Prostate gland (tissue), 2 donors: ENCODE measurements around the gene NLRP10. TPM values are rescaled to one million over a fixed set of nuclear protein-coding genes. Genes with fewer than 3 reads are reported as not detected.

ENCODE experiments used
- DNase-seq: peaks from one replicate; pipeline ENCODE4 v3.0.0-alpha.2; 2019; ENCODE audit warnings: low spot score
- H3K27ac ChIP-seq, 2 donors: fragments of 200-600 bp; sonication (generic); 2 replicates each; pipeline ENCODE4 v1.5.1; 2017 to 2019
- H3K27me3 ChIP-seq: fragments of 200-600 bp; sonication (generic); replicated peaks from 2 replicates; pipeline ENCODE4 v1.5.1; 2019; ENCODE audit not compliant: insufficient read depth
- H3K36me3 ChIP-seq, 2 donors: fragments of 200-600 bp; sonication (generic); 1 replicate in 1 of 2; 2 replicates in 1 of 2; pipeline versions ENCODE4 v1.5.1 to v1.8.1; 2017 to 2019
- H3K4me1 ChIP-seq: fragments of 200-600 bp; sonication (generic); replicated peaks from 2 replicates; pipeline ENCODE4 v1.5.1; 2019
- H3K4me3 ChIP-seq, 2 donors: fragments of 200-600 bp; sonication (generic); 2 replicates each; pipeline ENCODE4 v1.5.1; 2017 to 2019
- H3K9me3 ChIP-seq: fragments of 200-600 bp; sonication (generic); 2 replicates; pipeline ENCODE4 v1.5.1; 2017
- CTCF ChIP-seq, 4 experiments: fragments of 200-600 bp in 2 of 4; fragments of 450-650 bp in 2 of 4; sonication (generic) in 2 of 4; IDR thresholded peaks; 1 replicate in 3 of 4; 2 replicates in 1 of 4; pipeline ENCODE4 v1.5.1; 2016 to 2019; ENCODE audit warnings: antibody characterized with exemption in 4 of 4, mild to moderate bottlenecking in 2 of 4, moderate library complexity in 2 of 4
- POLR2A ChIP-seq: fragments of 450-650 bp; IDR thresholded peaks from one replicate; pipeline ENCODE4 v1.6.1; 2016; ENCODE audit warnings: antibody characterized with exemption, mild to moderate bottlenecking
- POLR2AphosphoS5 ChIP-seq: sonication (generic); formaldehyde crosslinking; IDR thresholded peaks from one replicate; pipeline ENCODE4 v1.6.1; 2017; ENCODE audit warnings: antibody characterized with exemption
- WGBS: methylation state at CpG from one replicate; pipeline ENCODE4 v1.1.5; 2018; 5-methylcytosine and 5-hydroxymethylcytosine counted together
- intact Hi-C: fragments of 100-400 bp; cut with DNase I; formaldehyde crosslinking; loops from one replicate; pipeline ENCODE4 v1.14.2; 2022
- total RNA-seq, 2 donors: library from RNA; depleted of rRNA; stranded (reverse); fragments of >200 nt; gene quantifications; one replicate each; pipeline ENCODE4 v1.1.0, GENCODE V29; 2016

The NLRP10 gene
- total RNA-seq, 2 donors from 2014 or later = not detected

GRCh38 chr11:8006349-8006977, 41.2 kb upstream of the NLRP10 start:
- Histone ChIP-seq H3K9me3 (no peaks in the 10 kb centered on the region), H3K4me3 (no peak overlapping the region), H3K36me3 (no peaks in the 10 kb centered on the region), H3K27me3 (no peaks in the 10 kb centered on the region), H3K27ac (no peak overlapping the region), H3K4me1 (no peaks in the 10 kb centered on the region)
- intact Hi-C loops = loop anchor here (5.0 kb wide), 1 partner anchor 86 kb away; no protein-coding TSS in a partner anchor
- peak; percentile 26 to 74 (median 53) for TF ChIP-seq CTCF (IDR thresholded peaks at IDR 0.05)
- TF ChIP-seq POLR2AphosphoS5 = no peak
- peak; percentile 28 for DNase-seq

- no peaks in the 10 kb centered on the region for H3K36me3 ChIP-seq
- no peaks in the 10 kb centered on the region for H3K27me3 ChIP-seq
- no peak overlapping the region for H3K27ac ChIP-seq
- no peak for DNase-seq
- no peaks in the 10 kb centered on the region for H3K4me1 ChIP-seq
- TF ChIP-seq CTCF (IDR thresholded peaks at IDR 0.05) (no peak), POLR2AphosphoS5 (no peak), POLR2A (no peak)
- intact Hi-C loops = loop anchor here (5.0 kb wide), 1 partner anchor 87 kb away; no protein-coding TSS in a partner anchor
- H3K4me3 ChIP-seq = no peak overlapping the region
- no peaks in the 10 kb centered on the region for H3K9me3 ChIP-seq
Measured at GRCh38 chr11:8005556-8005955, 40.3 kb upstream of the NLRP10 start.

- TF ChIP-seq CTCF (IDR thresholded peaks at IDR 0.05) = no peak
- Histone ChIP-seq H3K36me3 (no peaks in the 10 kb centered on the region), H3K4me3 (no peak overlapping the region), H3K27ac (no peak overlapping the region), H3K9me3 (no peaks in the 10 kb centered on the region), H3K4me1 (no peaks in the 10 kb centered on the region), H3K27me3 (no peaks in the 10 kb centered on the region)
- DNase-seq = no peak
- WGBS = 76% methylated on average over 2 of the region's 2 CpGs
- intact Hi-C loops = no loop called here
Measured at GRCh38 chr11:8004008-8004407, 38.8 kb upstream of the NLRP10 start.

- Histone ChIP-seq H3K36me3 (no peaks in the 10 kb centered on the region), H3K4me1 (no peaks in the 10 kb centered on the region), H3K27ac (no peak overlapping the region), H3K9me3 (no peaks in the 10 kb centered on the region), H3K4me3 (no peak overlapping the region), H3K27me3 (no peaks in the 10 kb centered on the region)
- intact Hi-C loops = no loop called here
- no peak for DNase-seq
- 61% methylated on average over 7 of the region's 7 CpGs for WGBS
- TF ChIP-seq CTCF (IDR thresholded peaks at IDR 0.05) (no peak), POLR2A (no peak), POLR2AphosphoS5 (no peak)
Measured at GRCh38 chr11:8003187-8003586, 37.9 kb upstream of the NLRP10 start.

- no peak for TF ChIP-seq POLR2A
- TF ChIP-seq CTCF (IDR thresholded peaks at IDR 0.05) = no peak
- TF ChIP-seq POLR2AphosphoS5 = no peak
- whole genome bisulfite sequencing = 87% methylated on average over 1 of the region's 1 CpG
- no peak for DNase-seq
- intact Hi-C loops = no loop called here
- H3K27me3 ChIP-seq = no peaks in the 10 kb centered on the region
- no peaks in the 10 kb centered on the region for H3K9me3 ChIP-seq
- no peaks in the 10 kb centered on the region for H3K36me3 ChIP-seq
- H3K4me3 ChIP-seq = no peak overlapping the region
- no peak overlapping the region for H3K27ac ChIP-seq
- no peaks in the 10 kb centered on the region for H3K4me1 ChIP-seq
Measured at GRCh38 chr11:8002676-8003075, 37.4 kb upstream of the NLRP10 start.
